HG03521 (cell line): Measurements from ENCODE around the gene WHAMM.
"Not testable (repeated sequence)": the region's sequence is repeated elsewhere in the genome, so short reads cannot be mapped to it uniquely, and the experiment has no call there.

ENCODE experiments used
- ATAC-seq: cut with Tn5 transposase; IDR thresholded peaks from one replicate; pipeline ENCODE4 v1.9.1; 2021; ENCODE audit warnings: mild to moderate bottlenecking, moderate library complexity; ENCODE audit not compliant: unreplicated experiment

Gene WHAMM

GRCh38 chr15:82864967-82865366 is 55.5 kb downstream of the WHAMM start:
- no peak for ATAC-seq

- not testable (repeated sequence) for ATAC-seq
Observed at GRCh38 chr15:82865581-82865980, 56.2 kb downstream of the WHAMM start.

- not testable (repeated sequence) for ATAC-seq
Observed at GRCh38 chr15:82865981-82866380, 56.6 kb downstream of the WHAMM start.

GRCh38 chr15:82870727-82871320 is 61.4 kb downstream of the WHAMM start:
- ATAC-seq: no peak

- no peak for ATAC-seq
Observed at GRCh38 chr15:82871358-82871757, 61.9 kb downstream of the WHAMM start.

- ATAC-seq: no peak
Observed at GRCh38 chr15:82871832-82872484, 62.5 kb downstream of the WHAMM start.

GRCh38 chr15:82873000-82873680 is 63.7 kb downstream of the WHAMM start:
- no peak for ATAC-seq

- ATAC-seq: no peak
Observed at GRCh38 chr15:82874267-82874666, 64.8 kb downstream of the WHAMM start.

GRCh38 chr15:82874961-82875360 is 65.5 kb downstream of the WHAMM start:
- no peak for ATAC-seq

- ATAC-seq: no peak
Observed at GRCh38 chr15:82875411-82876003, 66.1 kb downstream of the WHAMM start.

GRCh38 chr15:82877825-82878224 is 68.4 kb downstream of the WHAMM start:
- ATAC-seq: no peak

GRCh38 chr15:82878325-82878724 is 68.9 kb downstream of the WHAMM start:
- no peak for ATAC-seq

GRCh38 chr15:82880704-82881103 is 71.3 kb downstream of the WHAMM start:
- ATAC-seq: no peak

GRCh38 chr15:82881747-82882146 is 72.3 kb downstream of the WHAMM start:
- ATAC-seq: no peak

GRCh38 chr15:82882273-82882928 is 73.0 kb downstream of the WHAMM start:
- no peak for ATAC-seq
